Measurements from ENCODE around the gene NPHS1. TPM values are rescaled to one million over a fixed set of nuclear protein-coding genes. Genes with fewer than 3 reads are reported as not detected.

The NPHS1 gene
- total RNA-seq, 1 donor from 2014 or later = 4.7 TPM

DNA sequence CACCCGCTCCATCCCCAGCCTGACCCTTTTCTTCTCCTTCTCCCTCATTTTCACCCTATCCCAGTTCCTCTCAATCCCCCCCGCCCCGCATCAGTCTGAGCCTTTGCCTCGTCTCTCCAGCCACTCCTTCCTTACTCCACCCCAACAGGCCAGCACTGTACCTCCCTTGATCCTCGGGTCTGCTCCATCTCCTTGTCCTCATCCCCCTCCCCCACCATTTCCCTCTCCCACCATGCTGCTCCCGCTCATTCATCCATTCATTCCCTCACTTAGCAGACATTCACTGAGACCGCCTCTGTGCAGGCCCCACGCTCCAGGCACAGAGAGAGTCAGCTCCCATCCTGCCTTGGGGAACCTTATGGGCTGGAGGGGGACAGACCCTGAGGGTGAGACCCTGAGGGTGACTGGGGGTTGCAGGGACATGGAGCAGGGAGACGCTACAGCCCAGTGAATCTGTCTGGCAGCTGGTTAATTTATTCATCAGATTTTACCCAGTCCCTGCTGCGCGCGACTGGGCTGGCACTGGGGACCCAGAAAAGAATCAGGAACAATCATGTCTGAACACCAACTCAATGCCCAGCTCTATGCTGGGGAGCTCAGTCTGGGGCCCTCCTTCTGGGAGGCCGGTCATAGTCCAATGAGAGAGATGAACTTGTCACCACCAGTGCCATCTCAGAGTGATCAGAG, 76.1 kb downstream of the NPHS1 start:
- H3K9me3 Mint-ChIP-seq (ENCODE audit: unreplicated experiment) = peaks cover 15% of the 10 kb centered on the region
- DNase-seq = no peak
- H3K4me1 Mint-ChIP-seq (ENCODE audit: low read depth, unreplicated experiment) = peaks cover 18% of the 10 kb centered on the region
- TF ChIP-seq, protein P1, sequence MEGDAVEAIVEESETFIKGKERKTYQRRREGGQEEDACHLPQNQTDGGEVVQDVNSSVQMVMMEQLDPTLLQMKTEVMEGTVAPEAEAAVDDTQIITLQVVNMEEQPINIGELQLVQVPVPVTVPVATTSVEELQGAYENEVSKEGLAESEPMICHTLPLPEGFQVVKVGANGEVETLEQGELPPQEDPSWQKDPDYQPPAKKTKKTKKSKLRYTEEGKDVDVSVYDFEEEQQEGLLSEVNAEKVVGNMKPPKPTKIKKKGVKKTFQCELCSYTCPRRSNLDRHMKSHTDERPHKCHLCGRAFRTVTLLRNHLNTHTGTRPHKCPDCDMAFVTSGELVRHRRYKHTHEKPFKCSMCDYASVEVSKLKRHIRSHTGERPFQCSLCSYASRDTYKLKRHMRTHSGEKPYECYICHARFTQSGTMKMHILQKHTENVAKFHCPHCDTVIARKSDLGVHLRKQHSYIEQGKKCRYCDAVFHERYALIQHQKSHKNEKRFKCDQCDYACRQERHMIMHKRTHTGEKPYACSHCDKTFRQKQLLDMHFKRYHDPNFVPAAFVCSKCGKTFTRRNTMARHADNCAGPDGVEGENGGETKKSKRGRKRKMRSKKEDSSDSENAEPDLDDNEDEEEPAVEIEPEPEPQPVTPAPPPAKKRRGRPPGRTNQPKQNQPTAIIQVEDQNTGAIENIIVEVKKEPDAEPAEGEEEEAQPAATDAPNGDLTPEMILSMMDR (IDR thresholded peaks at IDR 0.05; ENCODE audit: partially characterized antibody, unreplicated experiment) = no peak
- H3K27ac Mint-ChIP-seq (ENCODE audit: unreplicated experiment) = peak overlapping the region; percentile 92
- H3K27me3 Mint-ChIP-seq (ENCODE audit: unreplicated experiment) = peaks cover 25% of the 10 kb centered on the region
- peaks cover 12% of the 10 kb centered on the region for H3K36me3 Mint-ChIP-seq (ENCODE audit: unreplicated experiment)
- H3K4me3 Mint-ChIP-seq (ENCODE audit: unreplicated experiment) = peak overlapping the region; percentile 94

Other genes starting within 250 kb of the NPHS1 start
- 15.9 TPM for gene HAUS5, start 239.8 kb downstream of the NPHS1 start, total RNA-seq (ENCODE audit: unreplicated experiment)
- gene RBM42, start 223.5 kb downstream of the NPHS1 start, total RNA-seq (ENCODE audit: unreplicated experiment) = 78.7 TPM
- gene ETV2, start 210.8 kb downstream of the NPHS1 start, total RNA-seq (ENCODE audit: unreplicated experiment) = 1.3 TPM
- 448 TPM for gene COX6B1, start 204.2 kb downstream of the NPHS1 start, total RNA-seq (ENCODE audit: unreplicated experiment)
- not detected for gene UPK1A, start 186.0 kb downstream of the NPHS1 start, total RNA-seq (ENCODE audit: unreplicated experiment)
- gene ZBTB32, start 147.9 kb downstream of the NPHS1 start, total RNA-seq (ENCODE audit: unreplicated experiment) = not detected
- gene KMT2B, start 134.5 kb downstream of the NPHS1 start, total RNA-seq (ENCODE audit: unreplicated experiment) = 60.8 TPM
- gene IGFLR1, start 110.1 kb downstream of the NPHS1 start, total RNA-seq (ENCODE audit: unreplicated experiment) = 4.7 TPM
- 24.3 TPM for gene U2AF1L4, start 107.1 kb downstream of the NPHS1 start, total RNA-seq (ENCODE audit: unreplicated experiment)
- gene PSENEN, start 106.9 kb downstream of the NPHS1 start, total RNA-seq (ENCODE audit: unreplicated experiment) = 109 TPM
- 29.8 TPM for gene LIN37, start 103.9 kb downstream of the NPHS1 start, total RNA-seq (ENCODE audit: unreplicated experiment)
- gene HSPB6, start 95.5 kb downstream of the NPHS1 start, total RNA-seq (ENCODE audit: unreplicated experiment) = 0.49 TPM
- 41.7 TPM for gene PROSER3, start 94.3 kb downstream of the NPHS1 start, total RNA-seq (ENCODE audit: unreplicated experiment)
- gene ARHGAP33, start 76.9 kb downstream of the NPHS1 start, total RNA-seq (ENCODE audit: unreplicated experiment) = 180 TPM
- gene PRODH2, start 39.7 kb downstream of the NPHS1 start, total RNA-seq (ENCODE audit: unreplicated experiment) = 0.64 TPM
- 47.1 TPM for gene KIRREL2, start 4.4 kb upstream of the NPHS1 start, total RNA-seq (ENCODE audit: unreplicated experiment)
- 618 TPM for gene APLP1, start 16.1 kb upstream of the NPHS1 start, total RNA-seq (ENCODE audit: unreplicated experiment)
- 7.6 TPM for gene NFKBID, start 48.0 kb upstream of the NPHS1 start, total RNA-seq (ENCODE audit: unreplicated experiment)
- not detected for gene HCST, start 50.0 kb upstream of the NPHS1 start, total RNA-seq (ENCODE audit: unreplicated experiment)
- not detected for gene TYROBP, start 55.8 kb upstream of the NPHS1 start, total RNA-seq (ENCODE audit: unreplicated experiment)
- gene LRFN3, start 83.9 kb upstream of the NPHS1 start, total RNA-seq (ENCODE audit: unreplicated experiment) = 40.6 TPM
- 17.7 TPM for gene SDHAF1, start 142.7 kb upstream of the NPHS1 start, total RNA-seq (ENCODE audit: unreplicated experiment)
- 2.0 TPM for gene SYNE4, start 156.3 kb upstream of the NPHS1 start, total RNA-seq (ENCODE audit: unreplicated experiment)
- gene ALKBH6, start 161.7 kb upstream of the NPHS1 start, total RNA-seq (ENCODE audit: unreplicated experiment) = 29.5 TPM
- 146 TPM for gene CLIP3, start 180.4 kb upstream of the NPHS1 start, total RNA-seq (ENCODE audit: unreplicated experiment)
- 10.1 TPM for gene THAP8, start 201.8 kb upstream of the NPHS1 start, total RNA-seq (ENCODE audit: unreplicated experiment)
- gene WDR62, start 202.4 kb upstream of the NPHS1 start, total RNA-seq (ENCODE audit: unreplicated experiment) = 5.5 TPM

Data from glutamatergic neuron (in vitro differentiated cells).